NOMO-1 treated with DMSO at 0.1 percent for 48 hours (cell line): ENCODE data around the gene ZBTB20.

Source experiments
- DNase-seq: peaks from one replicate; lab custom pipeline; 2025; ENCODE audit not compliant: unreplicated experiment; lab: John Stamatoyannopoulos, UW

ZBTB20 gene

DNA sequence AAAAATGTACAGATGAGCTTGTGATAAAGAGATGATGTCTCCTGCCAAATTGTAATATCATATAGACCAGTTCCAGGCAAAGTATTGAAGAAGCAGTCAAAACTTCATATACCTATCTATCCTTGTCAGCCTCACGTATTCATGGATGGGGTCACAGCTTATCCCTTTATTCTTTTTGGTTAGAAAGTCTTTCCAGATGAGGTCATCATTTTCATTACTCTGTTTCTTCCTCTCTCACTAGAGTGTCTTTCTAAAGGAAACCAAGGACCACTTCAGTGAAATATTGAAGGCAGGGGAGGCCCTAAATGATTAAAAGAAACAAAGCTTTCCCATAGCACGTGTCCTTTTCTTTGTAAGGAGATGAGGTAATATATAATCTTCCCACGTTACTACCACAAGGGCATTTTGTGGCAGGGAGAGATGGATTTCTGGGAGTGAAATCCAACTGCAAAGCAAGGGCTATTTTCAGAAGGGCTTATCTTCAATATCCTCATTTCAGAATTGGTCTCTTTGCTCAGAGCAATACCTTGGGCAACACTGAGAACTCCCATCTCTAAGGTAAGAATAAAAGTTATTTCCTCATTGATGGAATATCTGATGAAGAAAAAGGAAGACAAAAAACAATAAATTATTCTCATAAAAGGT, 593.0 kb downstream of the ZBTB20 start:
- DNase-seq = no peak

DNA sequence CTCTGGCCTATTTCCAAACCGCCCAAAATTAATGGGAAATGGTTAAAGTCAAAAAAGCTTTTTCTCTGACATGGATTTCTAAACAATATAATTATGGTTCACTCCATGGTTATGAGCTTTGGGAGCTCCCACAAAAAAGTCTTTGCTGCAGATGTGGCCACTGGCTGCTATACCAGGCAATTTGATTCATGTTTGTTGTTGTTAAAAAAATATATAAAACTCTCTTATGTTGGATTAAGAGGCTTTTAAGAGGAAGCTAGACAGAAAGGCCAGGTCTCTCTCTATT, 594.6 kb downstream of the ZBTB20 start:
- DNase-seq = no peak

DNA sequence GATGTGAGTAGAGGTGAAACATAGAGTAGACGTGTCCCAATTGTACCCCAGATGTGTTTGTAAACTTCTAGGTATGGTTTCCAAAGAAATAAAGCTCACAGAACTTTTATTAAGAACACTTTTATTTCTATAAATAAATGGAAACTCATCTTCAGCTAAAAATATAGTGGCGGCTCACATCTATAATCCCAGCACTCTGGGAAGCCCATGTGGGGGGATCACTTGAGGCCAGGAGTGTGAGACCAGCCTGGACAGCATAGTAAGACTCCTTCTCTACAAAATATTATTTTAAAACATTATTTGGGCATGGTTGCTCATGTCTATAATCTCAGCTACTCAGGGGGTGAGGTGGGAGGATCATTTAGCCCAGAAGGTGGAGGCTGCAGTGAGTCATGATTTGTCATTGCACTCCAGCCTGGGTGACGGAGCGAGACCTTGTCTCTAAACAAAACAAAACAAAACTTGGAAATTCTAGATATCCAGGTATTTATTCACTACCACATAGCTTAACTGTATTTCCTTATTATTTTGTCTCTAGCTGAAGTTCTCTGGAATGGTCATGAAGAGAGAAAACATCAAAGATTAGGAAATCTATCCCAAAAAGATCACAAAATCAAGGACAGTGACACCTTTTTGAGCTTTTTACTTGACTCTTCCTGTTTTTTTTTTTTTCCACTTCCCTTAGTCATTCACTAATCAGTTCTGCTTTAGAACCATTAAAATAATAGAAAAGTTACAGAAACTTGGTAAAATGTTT, 595.1 kb downstream of the ZBTB20 start:
- no peak for DNase-seq

GRCh38 chr3:114550165-114550564, 596.9 kb downstream of the ZBTB20 start:
- no peak for DNase-seq

GRCh38 chr3:114545193-114545592, 601.9 kb downstream of the ZBTB20 start:
- no peak for DNase-seq

DNA sequence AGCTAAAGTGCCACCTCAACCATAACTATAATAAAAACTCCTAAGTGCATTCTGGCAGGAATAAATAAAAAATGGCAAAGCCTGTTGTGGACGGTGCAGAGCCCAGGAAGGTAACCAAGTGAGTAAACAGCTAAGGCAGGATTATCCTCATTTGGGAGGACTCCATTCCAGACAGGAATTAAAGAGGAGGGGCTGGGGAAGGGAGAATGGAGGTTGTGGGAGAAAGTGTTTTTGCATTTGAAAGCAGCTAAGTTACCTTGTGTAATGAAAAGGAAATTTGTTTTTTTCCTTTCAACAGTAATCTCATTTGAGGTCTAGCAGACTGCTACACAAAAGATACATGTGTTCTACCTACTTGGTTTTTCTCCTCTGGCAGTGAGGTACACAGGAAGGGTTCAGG, 604.7 kb downstream of the ZBTB20 start:
- DNase-seq = no peak

- no peak for DNase-seq
Measured at GRCh38 chr3:114539525-114539924, 607.6 kb downstream of the ZBTB20 start.

DNA sequence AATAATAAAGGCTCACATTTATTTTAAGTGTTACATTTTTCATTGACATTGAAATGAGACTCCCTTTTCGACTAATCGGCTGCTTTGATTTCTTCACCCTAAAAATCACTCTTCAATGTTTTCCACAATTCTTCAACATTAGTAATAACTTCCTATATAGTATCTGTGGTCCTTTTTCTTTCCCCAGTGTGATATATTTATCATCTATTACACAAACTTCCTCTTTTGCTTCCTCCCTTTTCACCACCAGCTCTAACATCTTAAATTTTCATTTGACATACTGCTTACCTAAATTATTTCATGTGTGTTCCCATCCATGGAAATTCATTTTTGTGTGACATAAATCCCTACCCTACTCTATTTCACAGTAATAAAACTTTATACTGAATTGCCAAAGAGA, 608.9 kb downstream of the ZBTB20 start:
- peak; percentile 27 for DNase-seq

DNA sequence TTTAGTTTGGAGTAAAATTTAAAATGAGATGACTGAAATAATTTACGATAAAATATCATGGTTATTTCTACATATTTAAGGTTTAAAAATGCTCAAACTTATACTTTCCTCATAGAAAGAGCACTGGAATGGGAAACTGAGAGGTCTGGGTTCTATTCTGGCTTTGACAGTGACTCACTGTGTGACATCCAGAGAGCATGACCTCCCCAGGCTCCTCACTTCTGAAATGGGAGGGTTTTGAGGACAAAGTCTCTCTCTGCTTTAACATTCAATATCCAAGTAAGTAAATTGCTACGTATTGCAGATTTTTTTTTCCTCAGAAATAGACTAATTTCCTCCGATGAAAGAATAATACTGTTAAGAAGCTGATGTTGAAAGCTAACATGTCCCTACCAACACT, 618.6 kb downstream of the ZBTB20 start:
- DNase-seq = no peak

GRCh38 chr3:114527036-114527644, 619.9 kb downstream of the ZBTB20 start:
- DNase-seq = no peak

DNA sequence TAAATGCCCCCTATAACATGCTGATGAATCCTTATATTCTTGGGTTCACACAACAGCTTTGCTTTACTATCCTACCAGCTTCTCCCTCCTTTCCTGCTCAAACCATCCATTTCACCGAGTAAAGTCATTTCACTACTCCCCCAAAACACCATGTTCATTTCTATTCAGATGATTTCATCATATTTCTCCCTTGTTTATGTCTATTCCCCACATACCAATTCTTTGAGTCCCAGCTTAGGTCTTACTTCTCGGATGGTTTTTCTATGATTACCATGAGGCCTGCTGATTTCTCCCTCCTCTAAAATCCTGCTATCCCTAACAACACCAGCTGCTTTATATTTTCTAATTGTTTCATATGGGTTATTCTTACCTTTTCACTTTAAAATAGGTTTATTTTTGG, 621.8 kb downstream of the ZBTB20 start:
- DNase-seq = no peak

DNA sequence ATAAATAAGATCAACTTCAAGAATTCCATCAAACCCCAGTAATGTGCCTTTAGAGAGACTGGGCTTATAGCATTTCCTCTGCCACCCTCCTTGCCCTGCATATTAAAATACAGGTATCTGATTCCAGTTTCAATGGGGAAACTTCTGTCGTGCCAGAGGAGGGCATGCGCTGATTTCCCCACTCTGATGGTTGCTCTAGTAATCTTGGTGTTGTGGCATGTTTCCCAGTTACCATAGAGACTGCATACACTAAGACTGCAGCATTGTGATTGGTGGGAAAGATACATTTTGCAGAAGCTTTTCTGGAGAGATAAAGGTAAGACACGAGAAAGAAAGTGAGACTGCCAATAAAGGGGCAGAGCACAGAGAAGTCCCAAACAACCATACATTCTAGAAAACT, 627.7 kb downstream of the ZBTB20 start:
- peak; percentile 75 for DNase-seq

- no peak for DNase-seq
Measured at GRCh38 chr3:114518206-114518808, 628.8 kb downstream of the ZBTB20 start.

GRCh38 chr3:114510201-114510600, 636.9 kb downstream of the ZBTB20 start:
- DNase-seq = peak; percentile 25

GRCh38 chr3:114509756-114510155, 637.3 kb downstream of the ZBTB20 start:
- DNase-seq = no peak

GRCh38 chr3:114508976-114509375, 638.1 kb downstream of the ZBTB20 start:
- no peak for DNase-seq

DNA sequence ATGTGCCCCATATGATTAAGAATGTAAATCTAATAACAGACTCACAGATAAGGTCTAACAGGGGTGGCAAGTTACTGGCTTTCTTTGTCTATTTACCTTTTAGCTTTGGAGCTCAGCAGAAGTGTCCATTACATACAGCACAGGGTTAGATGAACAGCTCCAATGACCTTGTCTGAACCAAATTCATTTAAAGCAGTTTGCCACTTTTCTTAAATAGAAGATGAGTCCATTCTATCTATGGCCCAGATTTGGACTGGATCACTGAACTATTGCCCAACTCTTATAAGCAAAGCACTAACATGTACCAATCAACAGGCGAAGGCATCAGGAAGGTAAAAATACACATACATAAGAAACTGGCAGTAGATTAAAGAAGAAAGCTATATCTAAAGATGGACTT, 638.9 kb downstream of the ZBTB20 start:
- DNase-seq = no peak

- DNase-seq = no peak
Measured at GRCh38 chr3:114506591-114507300, 640.3 kb downstream of the ZBTB20 start.

GRCh38 chr3:114504941-114505628, 642.0 kb downstream of the ZBTB20 start:
- DNase-seq = no peak

DNA sequence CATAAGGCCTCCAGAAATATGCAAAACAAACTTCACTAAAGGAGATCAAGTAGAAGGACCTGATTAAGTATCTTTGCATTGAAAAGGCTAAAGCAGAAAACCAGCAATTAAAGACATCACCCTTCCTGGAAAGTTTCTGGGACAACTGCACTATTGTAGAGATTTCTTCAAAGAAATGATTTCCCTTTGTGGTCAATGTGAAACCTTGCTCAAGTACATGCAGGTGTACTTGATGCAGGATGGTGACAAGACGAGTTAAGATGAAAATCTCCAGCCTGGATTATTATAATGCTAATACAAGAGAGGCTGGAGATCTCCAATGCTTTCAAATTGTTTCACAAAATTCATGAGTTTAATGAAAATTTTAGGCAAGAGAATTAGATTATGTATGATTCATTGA, 644.9 kb downstream of the ZBTB20 start:
- DNase-seq = no peak

DNA sequence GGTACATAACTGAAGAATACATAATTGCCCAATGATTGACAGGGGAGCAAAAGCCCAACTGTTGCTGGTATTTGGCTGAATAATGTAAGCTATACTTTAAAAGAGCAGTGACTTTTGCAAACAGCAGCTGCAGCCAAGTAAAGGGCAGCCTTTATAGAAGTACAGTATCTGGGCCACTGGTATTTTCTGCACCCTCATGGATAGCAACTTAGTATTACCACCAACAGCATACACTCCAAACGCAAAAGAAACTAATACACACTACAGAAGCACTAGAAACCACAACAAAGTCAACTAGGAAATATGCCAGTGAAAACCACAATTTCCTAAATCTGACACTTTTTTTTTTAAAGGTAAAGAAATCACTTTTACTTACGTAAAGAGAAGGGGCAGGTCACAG, 647.1 kb downstream of the ZBTB20 start:
- DNase-seq = peak; percentile 8
